HG03175 (cell line): ENCODE measurements around the gene CFHR1.

Experiments used
- ATAC-seq: cut with Tn5 transposase; IDR thresholded peaks from one replicate; pipeline ENCODE4 v1.9.1; 2021; ENCODE audit warnings: mild to moderate bottlenecking, moderate library complexity; ENCODE audit not compliant: unreplicated experiment

The CFHR1 gene

DNA sequence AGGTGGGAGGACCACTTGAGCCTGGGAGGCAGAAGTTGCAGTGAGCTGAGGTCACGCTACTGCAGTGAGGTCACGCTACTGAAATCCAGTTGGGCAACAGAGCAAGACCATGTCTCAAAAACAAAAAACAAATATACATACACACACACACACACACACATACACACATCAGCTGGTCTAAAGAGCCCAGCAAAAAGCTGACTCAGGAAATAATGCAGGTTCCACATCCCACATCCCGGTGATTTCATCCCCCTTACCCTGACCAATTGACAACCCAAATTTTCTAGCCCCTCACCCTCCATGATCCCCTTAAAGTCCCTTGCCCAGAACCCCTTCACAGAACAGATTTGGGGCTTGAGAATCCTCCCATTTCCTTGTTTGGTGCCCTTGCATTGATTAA, 56.4 kb downstream of the CFHR1 start:
- no peak for ATAC-seq

DNA sequence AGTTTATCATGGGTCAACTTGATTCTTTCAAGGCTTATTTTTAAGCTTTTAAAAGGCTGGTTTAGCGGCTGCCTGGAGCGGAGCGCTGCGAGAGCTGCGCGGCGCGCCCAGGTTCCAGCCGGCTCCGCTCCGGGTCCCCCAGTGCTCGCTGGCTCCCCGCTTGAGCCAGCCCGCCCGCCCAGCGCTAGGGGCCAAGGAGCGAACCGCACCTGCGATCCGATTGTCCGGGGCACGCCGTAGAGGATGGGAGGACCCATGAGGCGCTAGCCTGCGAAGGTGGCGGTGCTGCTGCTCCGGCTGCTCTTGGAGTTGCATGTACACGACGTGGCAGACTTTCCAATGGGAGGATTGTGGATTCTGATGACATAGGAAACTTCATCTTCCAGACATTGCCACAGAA, 58.4 kb downstream of the CFHR1 start:
- no peak for ATAC-seq
